ENCODE data around the gene IGF1R.

The IGF1R gene

GRCh38 chr15:99010768-99011167, 362.4 kb downstream of the IGF1R start:
- DNase-seq (ENCODE audit: low read depth) = no peak
- no peak for TF ChIP-seq CTCF (IDR thresholded peaks at IDR 0.05; ENCODE audit: insufficient read depth, low read depth, low read length, missing control alignments)
- no peak overlapping the region for H3K4me3 ChIP-seq (ENCODE audit: low read depth, low read length)

All from GM12865 (cell line).